Measurements from ENCODE around the gene DAP.
A peak's percentile ranks its signal among the peaks of the same experiment; 100 is the strongest.
"Not testable (repeated sequence)": the region's sequence is repeated elsewhere in the genome, so short reads cannot be mapped to it uniquely, and the experiment has no call there.

DAP gene

GRCh38 chr5:10761185-10761932 is at the start of gene DAP:
Gene DAP (minus strand): TSS chr5:10761234. CDS start chr5:10761068, 166 bp downstream.
- peak; percentile 82 to 93 for DNase-seq

- no peak for DNase-seq
Measured at GRCh38 chr5:10808347-10809226, 47.6 kb upstream of the DAP start.

- DNase-seq, result no peak
Measured at GRCh38 chr5:10801931-10802666, 41.1 kb upstream of the DAP start.

- no peak for DNase-seq
Measured at GRCh38 chr5:10800852-10801251, 39.8 kb upstream of the DAP start.

DNA sequence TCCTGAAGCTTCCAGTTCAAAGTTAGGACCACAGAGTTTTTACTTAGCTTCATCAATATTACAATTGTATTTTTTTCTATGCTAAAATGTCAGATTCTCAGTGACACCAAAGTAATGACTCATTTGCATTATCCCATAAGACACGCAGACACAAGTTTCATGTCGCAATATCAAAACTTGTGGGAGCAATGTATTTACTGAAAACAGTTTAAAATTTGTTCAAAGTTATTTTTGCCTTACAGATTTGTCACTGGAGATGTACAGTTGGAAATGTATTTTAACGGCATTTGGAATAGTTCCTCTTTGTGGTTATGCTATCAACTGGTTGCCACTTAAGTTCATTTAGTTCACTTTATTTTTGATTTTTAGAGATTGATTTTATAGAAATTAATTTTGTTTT is 36.2 kb upstream of the DAP start:
- DNase-seq, result no peak

GRCh38 chr5:10793785-10794184 is 32.8 kb upstream of the DAP start:
- DNase-seq, result no peak

GRCh38 chr5:10792336-10792735 is 31.3 kb upstream of the DAP start:
- DNase-seq, result no peak

DNA sequence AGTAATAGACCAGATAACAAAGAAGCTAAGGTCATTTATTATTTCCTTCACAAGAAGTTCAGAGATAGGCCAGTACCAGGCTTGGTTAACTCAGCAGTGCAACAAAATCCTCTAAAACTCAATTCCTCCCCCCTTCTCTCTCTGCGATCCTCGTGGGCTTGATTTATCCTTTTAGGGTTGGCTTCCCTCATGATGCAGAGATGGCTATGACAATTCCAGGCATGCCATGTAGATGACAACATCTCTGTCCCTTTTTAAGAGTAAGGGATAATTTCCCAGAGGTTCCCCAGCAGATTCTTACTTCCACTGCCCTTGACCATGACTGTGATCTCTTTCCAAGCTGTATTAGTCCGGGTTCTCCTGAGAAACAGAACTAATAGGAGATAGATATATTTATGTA is 28.7 kb upstream of the DAP start:
- no peak for DNase-seq

- no peak for DNase-seq
Measured at GRCh38 chr5:10789021-10789420, 28.0 kb upstream of the DAP start.

- no peak for DNase-seq
Measured at GRCh38 chr5:10788358-10788757, 27.3 kb upstream of the DAP start.

- no peak for DNase-seq
Measured at GRCh38 chr5:10786835-10787234, 25.8 kb upstream of the DAP start.

DNA sequence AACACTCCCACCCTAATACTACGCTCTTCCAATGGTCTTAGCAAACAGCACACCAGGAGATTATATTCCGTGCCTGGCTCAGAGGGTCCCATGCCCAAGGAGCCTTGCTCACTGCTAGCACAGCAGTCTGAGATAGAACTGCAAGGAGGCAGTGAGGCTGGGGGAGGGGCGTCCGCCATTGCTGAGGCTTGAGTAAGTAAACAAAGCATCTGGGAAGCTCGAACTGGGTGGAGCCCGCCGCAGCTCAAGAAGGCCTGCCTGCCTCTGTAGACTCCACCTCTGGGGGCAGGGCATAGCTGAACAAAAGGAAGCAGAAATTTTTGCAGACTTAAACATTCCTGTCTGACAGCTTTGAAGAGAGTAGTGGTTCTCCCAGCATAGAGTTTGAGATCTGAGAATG is 19.2 kb upstream of the DAP start:
- not testable (repeated sequence) for DNase-seq

GRCh38 chr5:10779592-10779991 is 18.6 kb upstream of the DAP start:
- DNase-seq, result no peak

DNA sequence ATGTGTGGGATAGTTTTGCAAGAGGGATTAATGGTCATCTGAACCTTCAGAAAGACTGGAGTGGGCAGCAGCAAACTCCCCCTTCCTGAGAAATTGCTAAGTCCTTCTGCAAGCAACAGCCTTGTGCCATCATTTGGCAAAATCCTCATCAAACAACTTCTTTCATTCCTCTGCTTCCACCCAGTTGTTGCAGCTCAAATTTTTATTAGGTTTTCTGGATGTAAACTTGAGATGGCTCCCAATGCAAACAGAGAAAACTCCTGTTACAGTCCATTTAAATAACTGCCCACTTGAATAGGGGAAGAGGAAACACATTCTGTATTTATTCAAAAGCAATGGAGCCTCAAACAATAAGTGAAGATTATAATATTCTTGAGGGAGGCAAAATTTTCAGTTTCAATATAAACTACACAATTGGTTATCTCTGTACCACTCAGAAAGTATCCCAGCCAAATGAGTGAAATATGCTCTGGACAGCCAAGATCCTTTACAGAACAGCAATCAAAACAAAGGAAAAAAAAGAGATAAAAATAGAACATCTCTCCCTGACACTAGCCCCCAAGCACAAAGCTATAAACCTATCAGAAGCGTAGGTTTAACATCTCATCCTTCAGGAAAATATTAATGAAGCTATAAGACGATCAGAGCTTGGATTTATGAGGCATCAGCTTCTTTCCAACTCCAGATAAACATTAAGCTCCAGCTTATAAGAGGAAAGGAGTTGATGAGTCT is 17.3 kb upstream of the DAP start:
- DNase-seq, result no peak

- no peak for DNase-seq
Measured at GRCh38 chr5:10775646-10776045, 14.6 kb upstream of the DAP start.

DNA sequence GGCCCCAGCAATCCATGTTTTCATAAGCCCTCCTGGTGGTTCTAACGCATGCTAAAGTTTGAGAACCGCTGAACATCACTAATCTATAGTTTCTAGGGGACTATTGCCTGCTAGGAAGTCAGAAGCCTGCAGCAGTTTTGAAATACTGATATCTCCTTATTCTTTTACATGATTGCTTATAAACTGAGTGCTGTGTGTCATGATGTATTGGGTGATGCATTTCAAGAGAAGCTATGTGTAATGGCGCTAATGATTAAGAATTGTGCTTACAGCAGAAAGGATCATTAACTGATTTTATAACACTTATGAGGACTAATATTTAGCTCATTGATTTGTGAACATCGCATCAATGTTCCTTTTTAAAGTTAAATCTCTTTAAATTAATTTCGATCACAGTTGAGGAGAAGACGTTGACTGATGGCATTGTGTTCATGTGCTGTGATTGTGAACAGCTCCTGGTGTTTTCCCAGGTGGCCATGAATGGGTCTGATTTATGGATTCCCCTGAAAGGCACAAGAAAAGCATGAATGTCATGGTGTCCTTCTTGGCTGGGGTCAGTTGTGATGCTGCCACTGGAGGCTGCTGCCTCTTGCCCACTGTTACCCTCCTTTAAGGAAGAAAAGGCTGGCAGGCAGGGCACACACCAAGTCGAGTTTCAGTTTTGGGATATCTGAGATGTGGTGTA is 12.0 kb upstream of the DAP start:
- no peak for DNase-seq

GRCh38 chr5:10768328-10768899 is 7.4 kb upstream of the DAP start:
- no peak for DNase-seq

DNA sequence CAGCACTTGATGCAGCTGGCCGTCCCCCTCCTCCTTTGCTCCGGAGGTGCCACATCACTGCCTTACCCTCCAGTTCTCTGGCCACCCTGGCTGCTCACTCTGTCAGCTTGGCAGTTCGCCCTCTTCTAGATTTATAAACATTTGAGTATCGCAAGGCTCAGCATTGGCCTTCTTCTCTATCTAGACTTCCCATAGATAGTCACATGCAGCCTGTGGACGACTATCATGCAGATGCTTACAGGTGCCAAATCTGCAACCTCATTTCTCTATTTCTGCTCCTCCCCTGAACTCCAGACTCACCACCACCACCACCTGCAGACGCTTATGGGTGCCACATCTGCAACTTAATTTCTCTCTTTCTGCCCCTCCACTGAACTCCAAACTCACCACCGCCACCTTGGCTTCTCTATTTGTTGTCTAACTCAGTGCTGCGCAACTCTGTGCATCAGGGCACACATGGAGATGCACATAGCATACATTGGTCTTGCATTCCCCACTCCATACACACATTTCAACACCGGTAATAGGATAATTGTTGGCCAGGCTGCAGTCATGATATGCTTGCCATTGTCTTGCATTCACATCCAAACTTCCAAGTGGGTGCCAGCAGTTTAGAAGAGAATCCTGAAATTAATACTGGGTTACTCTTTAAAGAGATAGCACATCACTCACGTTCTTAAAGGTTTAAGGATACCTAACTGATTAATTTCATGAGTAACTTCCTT is 1.9 kb upstream of the DAP start:
- DNase-seq, result no peak

DNA sequence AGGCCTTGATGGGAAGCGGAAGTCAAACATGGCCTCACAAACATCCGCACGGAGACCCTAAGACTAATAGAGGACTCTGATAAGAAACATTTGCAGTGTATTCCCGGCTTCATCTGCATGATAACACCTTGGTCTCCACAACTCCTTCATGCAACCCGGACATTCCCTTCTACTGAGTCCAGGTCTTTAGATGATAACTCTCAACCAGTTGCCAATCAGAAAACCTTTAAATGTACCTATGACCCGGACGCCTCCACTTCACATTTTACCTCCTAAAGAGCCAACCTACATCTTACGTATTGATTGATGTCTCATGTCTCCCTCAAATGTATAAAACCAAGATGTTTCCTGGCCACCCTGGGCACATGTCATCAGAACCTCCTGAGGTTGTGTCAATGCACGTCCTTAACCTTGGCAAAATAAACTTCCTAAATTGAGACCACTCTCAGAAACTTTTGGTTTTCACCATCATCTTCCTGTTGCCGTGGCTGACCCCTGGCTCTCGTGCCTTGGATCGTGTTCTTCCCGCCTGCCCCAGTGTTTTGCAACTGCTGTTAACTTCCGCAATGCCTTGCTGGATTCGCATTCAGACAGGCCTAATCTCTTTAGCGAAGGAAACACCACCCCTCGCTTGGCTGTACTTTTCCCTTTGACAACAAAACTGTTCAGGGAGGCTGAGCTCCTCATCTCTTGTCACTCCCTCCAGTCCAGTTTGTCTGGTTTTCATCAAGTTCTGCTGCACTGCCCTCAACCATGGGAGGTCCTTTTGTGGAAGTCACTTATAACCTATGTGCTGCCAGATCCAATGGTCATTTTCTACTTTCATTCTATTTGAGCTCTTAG is 1.1 kb upstream of the DAP start:
- DNase-seq, result no peak

- no peak for DNase-seq
Measured at GRCh38 chr5:10760921-10761184, 181 bp downstream of the DAP start.
